Mucosa of descending colon (tissue), 3 donors: ENCODE data around the gene ROMO1. TPM values are rescaled to one million over a fixed set of nuclear protein-coding genes. Genes with fewer than 3 reads are reported as not detected.
A peak's percentile ranks its signal among the peaks of the same experiment; 100 is the strongest.

Experiments
- ATAC-seq: fragments of 200-7000 bp; cut with Tn5 transposase; one replicate; pipeline ENCODE4 v1.9.1; 2020; ENCODE audit warnings: mild to moderate bottlenecking, moderate library complexity
- DNase-seq, 3 donors: peaks; one replicate each; pipeline ENCODE4 v3.0.0-alpha.2; 2020
- H3K36me3 ChIP-seq: fragments of 200-600 bp; one replicate; pipeline ENCODE4 v1.8.0; 2021; ENCODE audit warnings: low read depth, mild to moderate bottlenecking
- H3K4me1 ChIP-seq: fragments of 200-600 bp; one replicate; pipeline ENCODE4 v1.8.0; 2021; ENCODE audit warnings: low read depth, mild to moderate bottlenecking
- H3K4me3 ChIP-seq: fragments of 200-600 bp; one replicate; pipeline ENCODE4 v1.8.0; 2021; ENCODE audit warnings: mild to moderate bottlenecking
- H3K9me3 ChIP-seq: fragments of 200-600 bp; one replicate; pipeline ENCODE4 v1.8.0; 2021; ENCODE audit warnings: mild to moderate bottlenecking
- intact Hi-C, 2 donors: fragments of 100-400 bp; cut with DNase I in 1 of 2; cut with micrococcal nuclease in 1 of 2; formaldehyde crosslinking; loops; one replicate each; pipeline versions ENCODE4 v1.11.0 to v1.11.1; 2022; cut with DNase I, micrococcal nuclease
- total RNA-seq, 3 donors: library from RNA; stranded (reverse); fragmentation: NEBNext Ultra II Directional in 2 of 3; extraction: Animal tissue kit (Norgen Biotek cat#: 25700) in 2 of 3; gene quantifications; one replicate each; pipeline versions ENCODE4 v1.2.1 to v1.2.4, GENCODE V29; 2021 to 2023
- TF ChIP-seq, protein P1 (sequence below): fragments of 200-600 bp; IDR thresholded peaks from one replicate; pipeline ENCODE4 v1.8.0; 2022; ENCODE audit warnings: antibody characterized with exemption, mild to moderate bottlenecking
- donor health status: DM: no; HTN: no; CAD: no; lungs with moderate emphysema.
- donor health status: DM: no; HTN: no; CAD: no.
- donor health status: DM: no; HTN: yes; CAD: no.

Gene ROMO1
- total RNA-seq, 3 donors from 2014 or later: 112 to 147 (median 137) TPM

DNA sequence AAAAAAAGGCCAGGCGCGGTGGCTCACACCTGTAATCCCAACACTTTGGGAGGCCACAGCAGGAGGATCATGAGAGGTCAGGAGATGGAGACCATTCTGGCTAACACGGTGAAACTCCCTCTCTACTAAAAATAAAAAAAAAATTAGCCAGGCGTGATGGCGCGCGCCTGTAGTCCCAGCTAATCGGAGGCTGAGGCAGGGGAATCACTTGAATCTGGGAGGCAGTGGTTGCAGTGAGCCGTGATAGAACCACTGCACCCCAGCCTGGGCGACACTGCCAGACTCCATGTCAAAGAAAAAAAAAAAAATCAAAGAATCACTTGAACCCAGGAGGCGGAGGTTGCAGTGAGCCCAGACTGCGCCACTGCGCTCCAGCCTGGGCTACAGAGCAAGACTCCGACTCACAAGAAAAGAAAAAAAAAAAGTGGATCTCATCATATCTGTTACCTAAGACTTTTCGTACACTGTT, 38.7 kb downstream of the ROMO1 start:
- DNase-seq (no peak), ATAC-seq (no peak)
- Histone ChIP-seq H3K4me1 (peaks cover 48% of the 10 kb centered on the region), H3K4me3 (no peak overlapping the region), H3K9me3 (no peaks in the 10 kb centered on the region), H3K36me3 (peaks cover 23% of the 10 kb centered on the region)
- TF ChIP-seq, protein P1, sequence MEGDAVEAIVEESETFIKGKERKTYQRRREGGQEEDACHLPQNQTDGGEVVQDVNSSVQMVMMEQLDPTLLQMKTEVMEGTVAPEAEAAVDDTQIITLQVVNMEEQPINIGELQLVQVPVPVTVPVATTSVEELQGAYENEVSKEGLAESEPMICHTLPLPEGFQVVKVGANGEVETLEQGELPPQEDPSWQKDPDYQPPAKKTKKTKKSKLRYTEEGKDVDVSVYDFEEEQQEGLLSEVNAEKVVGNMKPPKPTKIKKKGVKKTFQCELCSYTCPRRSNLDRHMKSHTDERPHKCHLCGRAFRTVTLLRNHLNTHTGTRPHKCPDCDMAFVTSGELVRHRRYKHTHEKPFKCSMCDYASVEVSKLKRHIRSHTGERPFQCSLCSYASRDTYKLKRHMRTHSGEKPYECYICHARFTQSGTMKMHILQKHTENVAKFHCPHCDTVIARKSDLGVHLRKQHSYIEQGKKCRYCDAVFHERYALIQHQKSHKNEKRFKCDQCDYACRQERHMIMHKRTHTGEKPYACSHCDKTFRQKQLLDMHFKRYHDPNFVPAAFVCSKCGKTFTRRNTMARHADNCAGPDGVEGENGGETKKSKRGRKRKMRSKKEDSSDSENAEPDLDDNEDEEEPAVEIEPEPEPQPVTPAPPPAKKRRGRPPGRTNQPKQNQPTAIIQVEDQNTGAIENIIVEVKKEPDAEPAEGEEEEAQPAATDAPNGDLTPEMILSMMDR: no peak
- intact Hi-C loops: no loop called here

DNA sequence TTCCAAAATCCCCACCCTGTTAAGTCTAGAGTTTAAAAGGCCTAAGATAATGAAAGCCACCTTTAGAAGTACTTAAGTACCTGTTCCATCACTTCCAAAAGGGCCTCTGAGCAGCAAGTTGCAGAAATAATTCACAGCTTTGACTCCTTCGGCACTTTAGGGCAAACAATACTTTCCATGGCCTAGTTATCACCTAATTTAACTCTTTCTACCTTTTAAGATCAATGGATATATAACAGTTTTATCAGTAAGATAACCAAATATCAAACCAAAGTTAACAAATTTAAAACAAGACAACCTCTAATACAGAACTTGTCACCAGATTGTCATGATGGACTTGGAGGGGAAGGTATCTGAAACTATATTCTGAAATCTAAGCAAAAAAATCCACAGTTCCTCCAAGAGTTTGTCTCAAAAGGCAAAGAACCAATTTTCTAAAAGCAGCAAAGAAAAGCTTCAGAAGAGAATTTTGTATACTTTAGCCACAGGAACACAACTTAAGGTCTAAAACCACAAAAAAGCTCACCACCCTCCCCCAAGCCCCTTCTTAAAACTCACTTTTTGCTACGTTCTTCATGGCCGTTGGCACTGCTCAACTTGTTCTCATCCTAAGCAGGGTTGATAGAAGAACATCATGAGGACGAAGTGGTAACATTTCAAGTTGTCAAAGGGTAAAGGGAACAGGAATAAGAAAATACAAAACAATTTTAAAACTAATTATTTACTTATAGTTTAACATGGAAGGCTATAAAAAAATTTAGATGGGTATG, 39.4 kb downstream of the ROMO1 start:
- H3K4me3 ChIP-seq: no peak overlapping the region
- TF ChIP-seq, protein P1: no peak
- no peak for ATAC-seq
- no peaks in the 10 kb centered on the region for H3K9me3 ChIP-seq
- intact Hi-C loops: no loop called here
- H3K36me3 ChIP-seq: peaks cover 23% of the 10 kb centered on the region
- H3K4me1 ChIP-seq: peaks cover 48% of the 10 kb centered on the region
- no peak for DNase-seq

DNA sequence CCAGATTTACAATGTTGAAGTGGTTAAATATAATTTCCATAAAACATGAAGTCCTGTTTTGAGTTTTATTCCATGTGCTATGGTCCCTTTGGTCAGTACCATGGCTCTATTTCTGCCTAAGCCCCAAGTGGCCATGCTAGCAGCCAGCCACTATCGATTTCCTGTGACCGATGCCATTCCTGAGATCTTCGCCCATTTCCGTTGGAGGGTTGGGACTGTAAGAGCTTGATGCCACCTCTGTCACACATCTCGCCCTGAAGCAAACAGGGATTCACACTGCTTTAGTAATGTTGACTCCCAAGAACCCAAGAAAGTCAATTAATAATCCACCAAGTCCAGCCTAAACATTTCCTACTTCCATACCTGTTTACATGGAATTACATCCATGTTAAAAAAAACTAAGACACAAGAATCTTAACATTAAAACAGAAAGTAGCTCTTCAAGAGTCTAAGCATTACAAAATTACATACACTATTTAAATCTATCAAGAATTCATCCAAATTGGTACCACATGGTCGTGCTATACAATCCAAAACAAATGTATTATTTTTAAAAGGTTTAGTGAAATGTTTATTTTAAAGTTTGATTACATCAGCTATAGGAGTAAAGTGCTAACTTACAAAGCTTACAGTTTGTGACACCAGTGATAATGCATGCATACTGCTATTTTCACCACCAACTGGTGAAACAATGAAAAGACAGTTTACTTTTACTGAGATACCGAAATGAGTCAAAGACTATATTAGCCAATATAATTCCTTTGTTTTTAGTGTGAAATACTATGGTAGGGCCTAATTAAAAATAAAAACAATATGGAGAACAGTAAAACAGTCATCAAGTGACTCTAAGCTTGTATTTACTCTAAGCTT, 40.3 kb downstream of the ROMO1 start:
- Histone ChIP-seq H3K4me3 (no peak overlapping the region), H3K36me3 (peaks cover 23% of the 10 kb centered on the region), H3K4me1 (peaks cover 41% of the 10 kb centered on the region), H3K9me3 (no peaks in the 10 kb centered on the region)
- intact Hi-C loops: no loop called here
- TF ChIP-seq, protein P1: no peak
- DNase-seq (no peak), ATAC-seq (no peak)

DNA sequence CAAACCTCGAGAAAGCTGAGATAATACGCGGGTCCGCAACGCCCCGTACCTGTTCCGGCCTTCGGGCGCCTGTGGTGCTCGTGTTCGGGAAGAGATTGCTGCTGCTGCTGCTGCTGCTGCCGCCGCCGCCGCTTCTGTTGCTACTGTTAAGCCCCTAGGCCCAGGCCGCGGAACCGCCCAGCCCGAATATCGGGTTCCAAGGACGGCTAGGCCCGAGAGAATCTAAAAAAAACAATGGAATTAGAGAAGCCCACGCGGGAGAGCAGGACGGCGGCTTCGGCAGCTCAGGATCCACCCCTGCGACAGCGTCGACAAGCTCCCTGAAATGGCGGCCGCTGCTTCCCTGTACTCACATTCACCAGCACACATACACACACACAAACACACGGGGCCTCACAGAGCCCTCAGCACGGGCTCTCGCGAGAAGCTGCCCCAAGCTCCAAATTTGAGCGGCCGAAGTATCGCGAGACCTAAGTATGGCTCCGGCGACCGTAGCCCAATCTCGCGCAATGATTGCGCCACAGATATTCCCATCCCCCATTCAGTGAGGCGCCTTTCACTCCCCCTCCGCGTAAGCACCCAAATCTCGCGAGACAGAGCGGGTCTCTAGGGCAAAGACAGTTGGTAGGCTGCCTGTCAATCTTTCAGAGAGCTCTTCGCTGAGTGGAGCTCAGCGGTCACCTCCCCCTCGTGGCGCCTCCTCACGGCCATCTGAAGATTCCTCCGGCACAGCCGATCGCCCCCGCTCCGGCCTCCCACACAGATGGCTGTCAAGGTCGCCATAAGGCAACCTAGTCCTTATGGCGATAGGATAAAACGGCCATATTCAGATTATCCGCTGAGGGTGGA, 42.9 kb downstream of the ROMO1 start, which contains the start of gene RBM39:
TSS of gene RBM39 (minus strand) at position 369 of the 849 bp plus-strand sequence. CDS start 1,386 bp downstream, outside the sequence.
- peak; percentile 93 for ATAC-seq
- TF ChIP-seq, protein P1: peak; percentile 32
- Histone ChIP-seq H3K4me1 (peaks cover 20% of the 10 kb centered on the region), H3K4me3 (peak within 1 kb of the TSS; percentile 87), H3K9me3 (no peaks in the 10 kb centered on the region), H3K36me3 (peaks cover 17% of the 10 kb centered on the region)
- peak; percentile 99 to 100 (median 99) for DNase-seq
- intact Hi-C loops: no loop called here
